Breast epithelium (tissue), 3 donors: ENCODE results near the gene BNC2.

Source experiments
- POLR2A ChIP-seq: fragments of 450-650 bp; IDR thresholded peaks from one replicate; pipeline ENCODE4 v1.6.1; 2016; ENCODE audit warnings: antibody characterized with exemption, mild to moderate bottlenecking, moderate library complexity
- POLR2AphosphoS5 ChIP-seq, 3 donors: sonication (generic); formaldehyde crosslinking; IDR thresholded peaks; one replicate each; pipeline ENCODE4 v1.6.1; 2017; ENCODE audit warnings: antibody characterized with exemption in 3 of 3
- TF ChIP-seq, protein P1 (sequence below), 3 donors: fragments of 450-650 bp; IDR thresholded peaks; one replicate each; pipeline ENCODE4 v1.5.1; 2016 to 2017; ENCODE audit warnings: antibody characterized with exemption in 3 of 3, mild to moderate bottlenecking in 3 of 3, moderate library complexity in 3 of 3

DNA sequence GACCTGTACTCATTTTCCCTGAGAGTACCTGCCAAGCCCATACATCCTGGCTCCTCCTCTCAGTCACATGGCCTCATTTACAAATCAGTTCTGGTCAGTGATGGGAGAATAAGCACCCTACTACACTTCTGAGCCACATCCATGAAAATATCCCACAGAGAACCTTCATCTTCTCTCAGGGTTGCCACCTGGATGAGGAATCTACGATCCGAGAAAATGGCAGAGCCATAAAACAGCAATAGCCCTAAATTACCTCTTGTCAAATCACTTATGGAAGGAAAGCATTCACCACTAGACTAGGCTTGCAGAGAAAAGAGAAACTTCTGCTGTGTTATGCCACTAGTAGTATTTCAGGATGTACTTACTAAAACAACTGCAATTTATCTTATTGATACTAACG lies 324.8 kb downstream of the BNC2 start:
- TF ChIP-seq POLR2A (no peak), POLR2AphosphoS5 (IDR thresholded peaks at IDR 0.05) (no peak)
- TF ChIP-seq, protein P1, sequence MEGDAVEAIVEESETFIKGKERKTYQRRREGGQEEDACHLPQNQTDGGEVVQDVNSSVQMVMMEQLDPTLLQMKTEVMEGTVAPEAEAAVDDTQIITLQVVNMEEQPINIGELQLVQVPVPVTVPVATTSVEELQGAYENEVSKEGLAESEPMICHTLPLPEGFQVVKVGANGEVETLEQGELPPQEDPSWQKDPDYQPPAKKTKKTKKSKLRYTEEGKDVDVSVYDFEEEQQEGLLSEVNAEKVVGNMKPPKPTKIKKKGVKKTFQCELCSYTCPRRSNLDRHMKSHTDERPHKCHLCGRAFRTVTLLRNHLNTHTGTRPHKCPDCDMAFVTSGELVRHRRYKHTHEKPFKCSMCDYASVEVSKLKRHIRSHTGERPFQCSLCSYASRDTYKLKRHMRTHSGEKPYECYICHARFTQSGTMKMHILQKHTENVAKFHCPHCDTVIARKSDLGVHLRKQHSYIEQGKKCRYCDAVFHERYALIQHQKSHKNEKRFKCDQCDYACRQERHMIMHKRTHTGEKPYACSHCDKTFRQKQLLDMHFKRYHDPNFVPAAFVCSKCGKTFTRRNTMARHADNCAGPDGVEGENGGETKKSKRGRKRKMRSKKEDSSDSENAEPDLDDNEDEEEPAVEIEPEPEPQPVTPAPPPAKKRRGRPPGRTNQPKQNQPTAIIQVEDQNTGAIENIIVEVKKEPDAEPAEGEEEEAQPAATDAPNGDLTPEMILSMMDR (IDR thresholded peaks at IDR 0.05), result no peak
